Testis (tissue), 3 donors: ENCODE measurements around the gene TMEM121. TPM values are rescaled to one million over a fixed set of nuclear protein-coding genes. Genes with fewer than 3 reads are reported as not detected.

Experiments
- DNase-seq: peaks from one replicate; pipeline ENCODE4 v3.0.0-alpha.2; 2019
- H3K27ac ChIP-seq, 2 donors: fragments of 200-600 bp; sonication (generic); one replicate each; pipeline ENCODE4 v1.5.1; 2019
- H3K27me3 ChIP-seq: fragments of 200-600 bp; sonication (generic); one replicate; pipeline ENCODE4 v1.5.1; 2019
- H3K36me3 ChIP-seq: fragments of 200-600 bp; sonication (generic); one replicate; pipeline ENCODE4 v1.5.1; 2017; ENCODE audit warnings: low read depth; ENCODE audit errors: missing control alignments
- H3K4me1 ChIP-seq: fragments of 200-600 bp; sonication (generic); one replicate; pipeline ENCODE4 v1.5.1; 2019
- H3K4me3 ChIP-seq, 2 donors: fragments of 200-600 bp; sonication (generic); one replicate each; pipeline ENCODE4 v1.5.1; 2017 to 2019
- H3K9me3 ChIP-seq: fragments of 200-600 bp; sonication (generic); one replicate; pipeline ENCODE4 v1.5.1; 2017
- CTCF ChIP-seq, 3 experiments: fragments of 450-650 bp in 2 of 3; fragments of 200-600 bp in 1 of 3; sonication (generic) in 1 of 3; IDR thresholded peaks; one replicate each; pipeline ENCODE4 v1.5.1; 2016 to 2019; ENCODE audit warnings: antibody characterized with exemption in 3 of 3, mild to moderate bottlenecking in 2 of 3, moderate library complexity in 1 of 3
- POLR2A ChIP-seq: fragments of 450-650 bp; IDR thresholded peaks from one replicate; pipeline ENCODE4 v1.6.1; 2017; ENCODE audit warnings: antibody characterized with exemption, mild to moderate bottlenecking, moderate library complexity
- WGBS, 2 donors: methylation state at CpG; one replicate each; pipeline ENCODE4 v1.1.5; 2018; 5-methylcytosine and 5-hydroxymethylcytosine counted together
- intact Hi-C: fragments of 100-400 bp; cut with DNase I; formaldehyde crosslinking; loops from one replicate; pipeline ENCODE4 v1.15.1; 2023; ENCODE audit warnings: low total_unique reads
- polyA plus RNA-seq: library from polyadenylated mRNA; stranded (reverse); fragments of 350-450 nt; fragmentation: Illumina TruSeq; extraction: RNeasy Lipid Tissue Mini Kit (QIAGEN cat#74804); gene quantifications from one replicate; pipeline ENCODE4 v1.2.3, GENCODE V29; 2014; ENCODE audit warnings: low read depth, low replicate concordance; ENCODE audit not compliant: insufficient read depth
- total RNA-seq, 2 donors: library from RNA; depleted of rRNA; stranded (reverse); fragments of >200 nt; gene quantifications; one replicate each; pipeline ENCODE4 v1.2.3, GENCODE V29; 2016

The TMEM121 gene
- total and polyA plus RNA-seq, 3 donors from 2014 or later, result 1.4 to 4.8 (median 3.7) TPM

- Histone ChIP-seq H3K9me3 (no peaks in the 10 kb centered on the region), H3K4me3 (peak within 1 kb of the TSS; percentile 68 to 76), H3K36me3 (no peaks in the 10 kb centered on the region), H3K4me1 (peaks cover 25% of the 10 kb centered on the region), H3K27ac (peak within 1 kb of the TSS; percentile 82 to 90), H3K27me3 (no peaks in the 10 kb centered on the region)
- intact Hi-C loops, result no loop called here
- 0% methylated on average over 3 to 44 of the region's 94 CpGs for WGBS, 2 donors
- DNase-seq, result peak; percentile 100
- TF ChIP-seq CTCF (IDR thresholded peaks at IDR 0.05) (peak; percentile 73 to 97 (median 96)), POLR2A (no peak)
Measured at GRCh38 chr14:105490572-105491365, 35.6 kb upstream of the TMEM121 start, which contains the start of gene TEDC1. Gene TEDC1, plus strand, starts transcription at chr14:105491246. Its CDS starts 130 bp downstream, at chr14:105491376.

GRCh38 chr14:105491366-105491973 lies 34.9 kb upstream of the TMEM121 start:
- H3K4me3 ChIP-seq, result peak overlapping the region; percentile 68 to 76
- H3K9me3 ChIP-seq, result no peaks in the 10 kb centered on the region
- no peaks in the 10 kb centered on the region for H3K36me3 ChIP-seq
- H3K4me1 ChIP-seq, result peaks cover 19% of the 10 kb centered on the region
- peak overlapping the region; percentile 82 to 86 for H3K27ac ChIP-seq
- intact Hi-C loops, result no loop called here
- TF ChIP-seq CTCF (IDR thresholded peaks at IDR 0.05), result no peak
- TF ChIP-seq POLR2A, result no peak
- peak; percentile 83 for DNase-seq
- no peaks in the 10 kb centered on the region for H3K27me3 ChIP-seq
- 2 to 3% methylated on average over 24 to 25 of the region's 53 CpGs for WGBS, 2 donors

- TF ChIP-seq CTCF (IDR thresholded peaks at IDR 0.05) (no peak), POLR2A (no peak)
- H3K4me3 ChIP-seq, result no peak overlapping the region
- DNase-seq, result no peak
- WGBS, 2 donors, result 79 to 80% methylated on average over 3 to 22 of the region's 24 CpGs
- no peak overlapping the region for H3K27ac ChIP-seq
- H3K9me3 ChIP-seq, result no peaks in the 10 kb centered on the region
- no peaks in the 10 kb centered on the region for H3K27me3 ChIP-seq
- intact Hi-C loops, result no loop called here
- no peaks in the 10 kb centered on the region for H3K36me3 ChIP-seq
- H3K4me1 ChIP-seq, result peaks cover 15% of the 10 kb centered on the region
Measured at GRCh38 chr14:105492031-105492970, 34.1 kb upstream of the TMEM121 start.

- no peaks in the 10 kb centered on the region for H3K27me3 ChIP-seq
- intact Hi-C loops, result no loop called here
- no peak for DNase-seq
- H3K9me3 ChIP-seq, result no peaks in the 10 kb centered on the region
- no peak overlapping the region for H3K4me3 ChIP-seq
- no peak for TF ChIP-seq POLR2A
- 84 to 94% methylated on average over 15 to 19 of the region's 20 CpGs for WGBS, 2 donors
- H3K36me3 ChIP-seq, result no peaks in the 10 kb centered on the region
- H3K27ac ChIP-seq, result no peak overlapping the region
- peaks cover 10% of the 10 kb centered on the region for H3K4me1 ChIP-seq
Measured at GRCh38 chr14:105492971-105493871, 33.2 kb upstream of the TMEM121 start.
